Activated naive CD4-positive, alpha-beta T cell (primary cell): ENCODE measurements around the gene EPHA4.

Source experiments
- DNase-seq, 4 experiments: peaks; one replicate each; lab custom pipeline; 2025; lab: John Stamatoyannopoulos, UW

Gene EPHA4

DNA sequence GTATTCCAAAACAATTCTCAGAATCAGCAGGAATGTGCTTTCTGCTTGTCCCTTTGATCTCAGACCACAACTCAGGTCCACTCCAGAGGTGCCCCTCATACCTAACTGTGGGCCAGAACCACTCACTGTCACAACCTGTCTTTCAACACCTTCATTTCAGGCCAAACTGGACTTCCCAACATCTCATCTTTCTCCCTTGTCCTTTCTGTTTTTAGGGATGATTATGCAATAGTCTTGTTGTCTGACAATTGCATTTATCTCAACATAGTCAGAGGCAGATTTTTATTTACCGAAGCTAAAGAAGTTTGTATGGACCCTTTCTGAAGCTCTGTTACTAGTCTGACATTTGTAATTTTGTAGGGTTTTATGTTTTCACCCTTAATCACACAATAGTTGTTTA, 95.9 kb downstream of the EPHA4 start:
- no peak for DNase-seq

DNA sequence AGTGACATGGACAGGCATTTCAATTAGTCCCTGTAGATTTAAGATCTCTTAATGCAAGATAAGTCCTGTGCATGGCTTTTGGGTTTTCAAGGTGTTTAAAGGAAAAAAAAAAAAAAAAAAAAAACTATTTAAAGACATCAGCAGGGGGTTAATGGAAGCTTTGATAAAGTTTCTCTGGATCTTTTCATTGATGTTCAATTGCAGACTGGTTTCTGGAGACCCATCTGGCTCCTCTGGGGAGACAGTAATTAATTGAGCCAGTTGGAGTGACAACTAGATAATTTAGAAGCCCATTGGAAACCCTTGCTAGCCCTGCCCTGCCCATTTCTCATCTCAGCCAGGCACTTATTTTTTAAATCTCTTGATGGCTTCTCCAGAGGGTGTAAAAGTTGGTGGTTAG, 98.7 kb downstream of the EPHA4 start:
- no peak for DNase-seq

GRCh38 chr2:221468317-221468716, 103.8 kb downstream of the EPHA4 start:
- no peak for DNase-seq

- DNase-seq = no peak
Observed at GRCh38 chr2:221467610-221468009, 104.5 kb downstream of the EPHA4 start.

GRCh38 chr2:221466744-221467143, 105.4 kb downstream of the EPHA4 start:
- DNase-seq = no peak

GRCh38 chr2:221465776-221466175, 106.3 kb downstream of the EPHA4 start:
- no peak for DNase-seq

GRCh38 chr2:221464971-221465370, 107.1 kb downstream of the EPHA4 start:
- DNase-seq = no peak

DNA sequence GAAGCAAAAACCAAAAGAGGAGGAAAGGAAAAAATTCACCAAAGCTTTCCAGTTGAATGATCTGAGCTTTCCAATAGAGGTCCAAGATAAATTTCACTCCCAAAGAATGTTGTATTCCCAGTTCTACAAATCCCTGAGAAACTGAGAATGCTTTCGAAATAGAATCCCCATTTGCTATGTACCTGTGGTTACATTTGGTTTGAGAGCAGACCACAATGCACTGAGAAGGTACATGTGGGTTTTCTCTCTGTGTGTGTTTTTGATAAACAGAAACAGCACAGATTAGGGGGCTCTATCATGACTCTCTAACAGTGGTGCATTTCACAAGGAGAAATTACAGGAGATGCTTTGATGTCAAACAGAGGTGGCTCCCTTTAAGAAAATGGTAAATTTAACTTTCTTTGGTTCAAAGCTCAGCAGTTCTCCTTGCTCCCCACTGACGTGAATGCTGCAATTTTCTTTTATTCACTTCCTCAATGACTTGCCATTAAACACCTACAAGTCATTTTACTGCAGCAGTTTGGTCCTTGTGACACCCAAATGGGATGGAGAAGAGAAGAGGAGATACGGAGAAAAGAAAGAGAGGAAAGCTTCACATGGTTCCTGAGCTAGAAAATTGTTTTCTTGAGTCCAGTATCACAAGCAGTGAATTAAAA, 108.7 kb downstream of the EPHA4 start:
- no peak for DNase-seq

DNA sequence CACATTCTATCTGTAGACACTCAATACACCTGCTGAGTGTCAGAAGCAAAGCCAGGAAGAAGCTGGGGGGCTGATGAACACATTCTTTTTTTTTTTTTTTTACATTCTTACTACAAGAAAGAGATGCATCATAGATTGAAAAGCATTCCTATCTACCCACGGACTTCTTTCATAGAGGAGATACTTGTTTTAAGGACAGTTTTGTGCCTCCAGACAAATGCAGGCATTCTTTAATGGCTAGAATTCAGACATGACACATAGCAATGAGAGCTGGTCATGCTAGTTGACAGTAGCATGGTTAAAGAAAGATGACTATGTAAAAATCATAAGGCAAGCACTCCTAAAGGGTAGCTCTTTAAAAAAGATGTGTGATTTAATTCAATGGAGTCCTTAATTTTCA, 110.2 kb downstream of the EPHA4 start:
- no peak for DNase-seq

- DNase-seq = no peak
Observed at GRCh38 chr2:221460136-221460535, 112.0 kb downstream of the EPHA4 start.

DNA sequence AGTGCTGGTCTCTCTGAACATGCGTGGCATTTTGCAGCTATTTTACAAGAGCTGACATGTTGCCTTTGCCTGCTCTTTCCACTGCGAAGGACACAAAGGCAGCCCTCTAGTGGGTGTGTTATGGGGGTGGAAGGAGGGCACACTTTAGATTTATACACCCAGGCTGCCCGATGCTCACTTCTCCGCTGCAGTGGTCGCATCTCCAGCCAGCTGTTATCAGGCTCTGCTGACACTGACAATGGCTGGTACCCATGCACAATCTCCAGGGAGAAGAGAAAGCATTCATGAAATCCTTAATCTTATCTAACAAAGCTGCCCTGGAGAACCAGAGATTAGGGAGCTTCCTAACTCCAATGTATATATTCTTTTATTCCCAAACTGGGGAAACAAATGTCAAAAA, 113.5 kb downstream of the EPHA4 start:
- DNase-seq = no peak

DNA sequence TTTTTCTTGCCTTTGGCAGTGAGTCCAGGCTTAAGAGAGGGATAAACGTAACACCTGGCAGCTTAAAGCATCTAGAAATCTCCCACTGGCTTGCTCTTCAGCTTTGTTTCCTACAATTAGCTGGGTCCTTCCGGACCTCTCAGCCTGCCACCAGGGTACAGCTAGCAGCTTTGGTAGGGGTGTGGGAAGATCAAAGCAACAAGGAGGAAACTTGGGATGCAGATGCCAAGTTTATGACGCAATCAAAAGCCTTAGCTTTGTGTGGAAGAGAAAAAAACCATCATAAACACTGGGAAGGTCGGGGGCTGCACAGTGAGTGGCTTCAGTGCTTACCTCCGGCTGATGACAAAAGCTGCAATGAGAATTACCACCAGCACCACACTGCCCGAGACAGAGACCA, 116.9 kb downstream of the EPHA4 start:
- no peak for DNase-seq

DNA sequence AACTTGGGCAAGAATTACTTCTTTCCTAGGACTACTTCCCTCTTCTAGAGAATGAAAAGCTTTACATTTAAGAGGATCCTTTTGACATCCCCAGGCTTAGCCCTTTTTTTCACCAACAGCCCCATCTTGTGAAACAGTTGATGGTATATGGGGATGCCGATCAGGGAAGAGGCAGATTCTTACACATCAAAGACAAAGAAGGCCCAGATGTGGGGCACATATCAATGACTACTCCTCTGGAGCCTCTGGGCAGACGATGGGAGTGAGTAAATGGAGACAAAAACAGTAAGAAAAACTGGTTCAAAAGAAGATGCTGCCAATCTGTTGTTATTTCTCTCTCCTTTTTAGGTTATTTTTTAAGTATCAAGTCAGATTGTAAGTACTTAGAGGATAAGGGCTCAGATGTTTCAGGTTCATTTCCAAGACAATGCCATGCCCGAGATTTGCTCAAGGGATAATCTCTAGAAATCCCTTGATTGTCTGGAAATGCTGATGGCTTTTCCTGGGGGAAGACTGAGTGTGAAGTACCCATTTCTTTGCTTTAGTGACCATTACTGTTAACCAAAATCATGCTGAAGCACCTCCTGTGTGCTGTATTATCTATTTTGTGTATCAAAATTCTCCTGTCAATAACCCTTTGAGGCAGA, 117.5 kb downstream of the EPHA4 start:
- DNase-seq = no peak

- DNase-seq = no peak
Observed at GRCh38 chr2:221451862-221452788, 120.0 kb downstream of the EPHA4 start.

DNA sequence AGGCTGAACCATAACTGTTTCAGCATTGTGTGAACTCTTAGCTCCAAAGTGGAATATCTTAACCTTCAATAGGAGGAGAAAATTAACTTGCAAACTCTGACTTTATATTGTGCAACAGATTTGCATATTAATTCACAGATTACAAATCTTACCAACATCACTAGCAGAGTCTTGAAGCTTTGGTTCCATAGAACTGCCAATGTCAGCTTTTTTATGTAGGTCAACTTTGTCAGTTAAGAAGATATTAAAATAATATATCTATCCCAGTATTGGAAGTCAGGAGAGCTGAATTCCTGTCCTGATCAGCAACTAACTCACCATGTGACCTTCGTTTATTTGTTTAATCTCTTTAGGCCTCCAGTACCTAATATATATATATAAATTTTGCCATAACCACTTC, 121.8 kb downstream of the EPHA4 start:
- DNase-seq = no peak

DNA sequence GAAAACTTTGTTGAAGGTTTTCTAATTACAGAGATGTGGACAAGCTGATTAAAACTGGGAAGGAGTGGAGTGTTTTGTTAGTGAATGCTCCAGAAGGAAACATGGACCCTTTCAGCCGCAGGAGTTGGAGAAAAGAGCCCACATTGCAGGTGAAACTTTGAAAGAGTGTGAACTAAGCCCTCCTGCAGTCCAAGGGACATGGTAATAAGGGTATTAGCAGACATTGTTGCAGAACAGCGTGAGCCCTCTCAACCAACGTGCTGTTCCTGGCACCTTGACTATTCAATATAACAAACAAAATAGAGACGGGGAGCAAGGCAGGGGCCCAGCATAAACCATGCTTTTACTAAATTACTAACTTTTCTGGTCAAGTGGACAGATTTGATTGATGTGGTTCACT, 122.7 kb downstream of the EPHA4 start:
- no peak for DNase-seq

- no peak for DNase-seq
Observed at GRCh38 chr2:221448844-221449390, 123.2 kb downstream of the EPHA4 start.

DNA sequence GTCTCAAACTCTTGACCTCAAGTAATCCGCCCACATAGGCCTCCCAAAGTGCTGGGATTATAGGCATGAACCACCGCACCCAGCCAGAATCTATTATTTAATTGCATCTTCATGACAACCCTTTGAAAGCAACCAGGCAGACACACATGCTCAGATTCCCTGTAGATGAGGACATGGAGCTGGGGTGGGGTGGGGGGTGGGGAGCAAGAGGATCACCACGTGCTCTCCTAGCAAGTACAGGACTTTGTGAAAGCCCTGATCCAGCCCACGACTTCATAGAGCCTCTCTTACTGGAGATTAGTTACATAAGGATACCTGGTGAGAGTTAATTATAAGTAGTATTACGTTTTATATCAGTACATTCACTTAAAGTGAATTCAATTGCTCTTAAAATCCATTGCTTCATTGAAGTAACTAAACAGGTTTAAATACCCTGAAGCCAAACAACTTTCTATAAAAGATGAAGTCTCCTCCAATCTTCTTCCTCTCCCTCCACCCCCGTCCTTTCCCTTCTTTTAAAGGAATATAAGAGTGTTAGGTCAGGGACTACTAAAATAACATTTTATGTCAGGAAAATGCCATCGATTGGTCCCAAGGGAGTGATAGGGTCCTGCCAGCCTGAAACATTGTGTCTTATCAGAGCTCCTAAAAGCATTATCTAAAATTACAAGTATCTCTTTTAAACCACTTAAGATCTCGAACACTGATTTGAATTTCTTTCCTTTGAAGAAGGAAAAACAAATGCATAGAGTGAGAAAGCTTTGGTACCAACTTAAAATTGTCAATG, 123.9 kb downstream of the EPHA4 start:
- DNase-seq = no peak

GRCh38 chr2:221447310-221447709, 124.8 kb downstream of the EPHA4 start:
- DNase-seq = no peak

- no peak for DNase-seq
Observed at GRCh38 chr2:221446140-221446539, 126.0 kb downstream of the EPHA4 start.

DNA sequence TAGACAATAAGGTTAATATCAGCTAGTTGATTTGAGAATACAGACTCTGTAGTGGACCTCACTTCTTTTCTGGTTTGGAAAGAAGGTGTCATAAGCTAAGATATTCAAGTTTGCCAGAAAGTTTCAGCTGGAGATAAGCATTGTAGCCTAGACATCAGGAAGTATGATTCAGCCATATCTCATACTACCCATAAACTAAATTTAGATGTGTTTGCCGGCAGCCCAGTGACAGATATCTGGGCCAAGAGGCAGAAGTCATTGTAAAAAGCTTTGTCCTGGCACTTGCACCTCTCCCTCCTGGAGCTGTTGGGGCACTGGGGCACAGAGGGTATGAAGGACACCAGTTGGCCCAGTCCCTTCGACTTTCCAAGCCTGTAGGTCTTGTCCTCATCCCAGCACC, 128.0 kb downstream of the EPHA4 start:
- no peak for DNase-seq

- DNase-seq = no peak
Observed at GRCh38 chr2:221443645-221444044, 128.5 kb downstream of the EPHA4 start.
